Measurements from ENCODE around the gene TMPRSS2.

TMPRSS2 gene

GRCh38 chr21:41510500-41510899 lies 2.5 kb upstream of the TMPRSS2 start:
- DNase-seq (ENCODE audit: low read depth in 1 of 2, low spot score in 1 of 2) = no peak

GRCh38 chr21:41509733-41510132 lies 1.8 kb upstream of the TMPRSS2 start:
- DNase-seq (ENCODE audit: low read depth in 1 of 2, low spot score in 1 of 2) = no peak

GRCh38 chr21:41509145-41509496 lies 1.2 kb upstream of the TMPRSS2 start:
- DNase-seq (ENCODE audit: low read depth in 1 of 2, low spot score in 1 of 2) = no peak

GRCh38 chr21:41508415-41509144 lies 622 bp upstream of the TMPRSS2 start:
- DNase-seq (ENCODE audit: low read depth in 1 of 2, low spot score in 1 of 2) = no peak

GRCh38 chr21:41506611-41507520 lies 1.1 kb downstream of the TMPRSS2 start:
- DNase-seq (ENCODE audit: low read depth in 1 of 2, low spot score in 1 of 2) = no peak

GRCh38 chr21:41506005-41506594 lies 1.9 kb downstream of the TMPRSS2 start:
- no peak for DNase-seq (ENCODE audit: low read depth in 1 of 2, low spot score in 1 of 2)

- DNase-seq (ENCODE audit: low read depth in 1 of 2, low spot score in 1 of 2) = no peak
Observed at GRCh38 chr21:41504030-41504429, 3.9 kb downstream of the TMPRSS2 start.

GRCh38 chr21:41503331-41503730 lies 4.6 kb downstream of the TMPRSS2 start:
- no peak for DNase-seq (ENCODE audit: low read depth in 1 of 2, low spot score in 1 of 2)

GRCh38 chr21:41501919-41502318 lies 6.0 kb downstream of the TMPRSS2 start:
- no peak for DNase-seq (ENCODE audit: low read depth in 1 of 2, low spot score in 1 of 2)

- no peak for DNase-seq (ENCODE audit: low read depth in 1 of 2, low spot score in 1 of 2)
Observed at GRCh38 chr21:41500931-41501381, 7.0 kb downstream of the TMPRSS2 start.

- DNase-seq (ENCODE audit: low read depth in 1 of 2, low spot score in 1 of 2) = no peak
Observed at GRCh38 chr21:41500363-41500762, 7.6 kb downstream of the TMPRSS2 start.

- DNase-seq (ENCODE audit: low read depth in 1 of 2, low spot score in 1 of 2) = no peak
Observed at GRCh38 chr21:41499920-41500319, 8.0 kb downstream of the TMPRSS2 start.

GRCh38 chr21:41497788-41498187 lies 10.2 kb downstream of the TMPRSS2 start:
- no peak for DNase-seq (ENCODE audit: low read depth in 1 of 2, low spot score in 1 of 2)

- no peak for DNase-seq (ENCODE audit: low read depth in 1 of 2, low spot score in 1 of 2)
Observed at GRCh38 chr21:41497008-41497407, 10.9 kb downstream of the TMPRSS2 start.

GRCh38 chr21:41494242-41494641 lies 13.7 kb downstream of the TMPRSS2 start:
- no peak for DNase-seq (ENCODE audit: low read depth in 1 of 2, low spot score in 1 of 2)

- no peak for DNase-seq (ENCODE audit: low read depth in 1 of 2, low spot score in 1 of 2)
Observed at GRCh38 chr21:41491412-41491811, 16.5 kb downstream of the TMPRSS2 start.

GRCh38 chr21:41490330-41490729 lies 17.6 kb downstream of the TMPRSS2 start:
- no peak for DNase-seq (ENCODE audit: low read depth in 1 of 2, low spot score in 1 of 2)

GRCh38 chr21:41489329-41489728 lies 18.6 kb downstream of the TMPRSS2 start:
- DNase-seq (ENCODE audit: low read depth in 1 of 2, low spot score in 1 of 2) = no peak

- DNase-seq (ENCODE audit: low read depth in 1 of 2, low spot score in 1 of 2) = no peak
Observed at GRCh38 chr21:41488080-41488479, 19.9 kb downstream of the TMPRSS2 start.

- no peak for DNase-seq (ENCODE audit: low read depth in 1 of 2, low spot score in 1 of 2)
Observed at GRCh38 chr21:41487082-41487481, 20.9 kb downstream of the TMPRSS2 start.

GRCh38 chr21:41483973-41484372 lies 24.0 kb downstream of the TMPRSS2 start:
- DNase-seq (ENCODE audit: low read depth in 1 of 2, low spot score in 1 of 2) = no peak

GRCh38 chr21:41483415-41483814 lies 24.5 kb downstream of the TMPRSS2 start:
- no peak for DNase-seq (ENCODE audit: low read depth in 1 of 2, low spot score in 1 of 2)
